Measurements from ENCODE around the gene KIAA0513.

Gene KIAA0513

DNA sequence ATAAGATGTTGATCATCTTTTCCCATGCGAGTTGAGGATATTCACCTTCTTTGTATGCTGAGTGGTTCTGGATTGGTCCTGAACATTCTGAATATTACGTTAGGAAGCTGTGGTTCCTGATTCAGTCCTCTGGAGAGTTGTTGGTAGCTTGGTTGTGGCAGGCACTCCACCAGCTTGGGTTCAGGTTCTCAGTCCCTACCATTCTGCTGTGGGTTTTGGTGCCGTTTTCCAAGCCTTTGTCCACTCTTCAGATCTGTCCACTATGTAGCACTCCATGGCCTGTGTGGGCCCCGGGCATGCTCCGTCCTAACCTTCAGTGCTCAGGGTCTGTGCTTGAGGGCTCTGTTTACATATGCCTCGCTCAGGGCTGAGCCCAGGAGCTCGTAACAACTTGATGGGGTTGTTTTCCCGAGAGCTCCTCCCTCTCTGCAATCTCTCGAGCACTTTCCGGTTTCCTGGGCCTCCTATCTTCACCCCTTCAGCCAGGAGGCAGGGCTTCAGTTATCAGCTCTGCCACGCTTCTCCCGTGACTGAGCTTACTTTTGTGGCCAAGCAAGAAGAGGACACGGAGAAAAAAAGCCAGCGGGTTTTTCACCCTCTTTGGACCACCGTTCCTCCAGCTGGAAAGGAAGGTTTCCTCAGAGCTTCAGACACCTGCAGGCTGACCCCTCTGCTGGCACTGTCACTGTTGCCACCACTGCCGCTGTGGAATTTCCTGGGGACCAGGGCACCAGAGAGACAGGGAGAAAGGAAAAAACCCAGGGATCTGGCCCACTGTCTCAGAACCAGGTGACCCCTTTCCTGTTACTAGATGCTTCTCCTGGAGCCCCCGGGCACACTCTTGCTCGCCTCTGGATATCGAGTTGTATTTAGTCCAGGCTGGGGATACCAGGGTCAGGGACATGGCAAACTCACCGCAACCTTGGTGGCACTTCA, 19.6 kb downstream of the KIAA0513 start:
- no peak overlapping the region for H3K27ac ChIP-seq (replicated peaks)
- no peak overlapping the region for H3K4me3 ChIP-seq (replicated peaks; ENCODE audit: insufficient read depth, low read length)
- no peak for DNase-seq (ENCODE audit: low read depth in 1 of 2, low spot score in 1 of 2)

DNA sequence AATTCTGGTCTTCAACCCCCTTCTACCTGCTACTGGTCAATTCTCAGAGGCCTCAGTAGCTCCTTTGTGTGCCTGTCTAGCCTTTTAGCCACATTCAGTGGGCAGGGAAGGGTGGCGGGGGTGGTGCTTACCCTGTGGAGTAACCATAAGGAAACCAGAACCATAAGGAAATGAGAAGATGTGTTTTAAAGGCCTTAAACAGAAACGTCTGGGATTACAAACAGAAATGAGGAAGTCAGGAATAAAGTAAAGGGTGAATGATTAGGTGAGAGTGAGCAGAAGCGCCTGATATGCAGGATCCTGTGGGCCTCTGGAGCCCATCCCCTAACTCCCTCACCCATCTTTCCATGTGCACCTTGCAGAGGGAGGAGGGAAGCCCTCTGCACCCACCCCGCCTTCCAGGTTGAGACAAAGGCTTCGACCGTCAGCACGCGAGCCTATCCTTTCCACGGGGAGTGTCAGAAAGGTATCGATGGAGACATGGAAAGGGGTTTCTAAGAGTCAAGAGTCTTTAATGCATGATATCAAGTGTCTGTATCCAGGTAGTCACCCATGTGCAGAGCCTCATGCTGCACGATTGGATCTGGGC, 20.4 kb downstream of the KIAA0513 start:
- H3K27me3 ChIP-seq (ENCODE audit: insufficient read depth, poor library complexity, severe bottlenecking) = peaks cover 25% of the 10 kb centered on the region
- no peak overlapping the region for H3K4me3 ChIP-seq (replicated peaks; ENCODE audit: insufficient read depth, low read length)
- H3K27ac ChIP-seq (replicated peaks) = no peak overlapping the region
- DNase-seq (ENCODE audit: low read depth in 1 of 2, low spot score in 1 of 2) = peak in 1 of 2 experiments; percentile 38
- TF ChIP-seq, protein P1, sequence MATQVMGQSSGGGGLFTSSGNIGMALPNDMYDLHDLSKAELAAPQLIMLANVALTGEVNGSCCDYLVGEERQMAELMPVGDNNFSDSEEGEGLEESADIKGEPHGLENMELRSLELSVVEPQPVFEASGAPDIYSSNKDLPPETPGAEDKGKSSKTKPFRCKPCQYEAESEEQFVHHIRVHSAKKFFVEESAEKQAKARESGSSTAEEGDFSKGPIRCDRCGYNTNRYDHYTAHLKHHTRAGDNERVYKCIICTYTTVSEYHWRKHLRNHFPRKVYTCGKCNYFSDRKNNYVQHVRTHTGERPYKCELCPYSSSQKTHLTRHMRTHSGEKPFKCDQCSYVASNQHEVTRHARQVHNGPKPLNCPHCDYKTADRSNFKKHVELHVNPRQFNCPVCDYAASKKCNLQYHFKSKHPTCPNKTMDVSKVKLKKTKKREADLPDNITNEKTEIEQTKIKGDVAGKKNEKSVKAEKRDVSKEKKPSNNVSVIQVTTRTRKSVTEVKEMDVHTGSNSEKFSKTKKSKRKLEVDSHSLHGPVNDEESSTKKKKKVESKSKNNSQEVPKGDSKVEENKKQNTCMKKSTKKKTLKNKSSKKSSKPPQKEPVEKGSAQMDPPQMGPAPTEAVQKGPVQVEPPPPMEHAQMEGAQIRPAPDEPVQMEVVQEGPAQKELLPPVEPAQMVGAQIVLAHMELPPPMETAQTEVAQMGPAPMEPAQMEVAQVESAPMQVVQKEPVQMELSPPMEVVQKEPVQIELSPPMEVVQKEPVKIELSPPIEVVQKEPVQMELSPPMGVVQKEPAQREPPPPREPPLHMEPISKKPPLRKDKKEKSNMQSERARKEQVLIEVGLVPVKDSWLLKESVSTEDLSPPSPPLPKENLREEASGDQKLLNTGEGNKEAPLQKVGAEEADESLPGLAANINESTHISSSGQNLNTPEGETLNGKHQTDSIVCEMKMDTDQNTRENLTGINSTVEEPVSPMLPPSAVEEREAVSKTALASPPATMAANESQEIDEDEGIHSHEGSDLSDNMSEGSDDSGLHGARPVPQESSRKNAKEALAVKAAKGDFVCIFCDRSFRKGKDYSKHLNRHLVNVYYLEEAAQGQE (IDR thresholded peaks at IDR 0.05; ENCODE audit: insufficient replicate concordance, low read depth) = no peak
- TF ChIP-seq, protein P2, sequence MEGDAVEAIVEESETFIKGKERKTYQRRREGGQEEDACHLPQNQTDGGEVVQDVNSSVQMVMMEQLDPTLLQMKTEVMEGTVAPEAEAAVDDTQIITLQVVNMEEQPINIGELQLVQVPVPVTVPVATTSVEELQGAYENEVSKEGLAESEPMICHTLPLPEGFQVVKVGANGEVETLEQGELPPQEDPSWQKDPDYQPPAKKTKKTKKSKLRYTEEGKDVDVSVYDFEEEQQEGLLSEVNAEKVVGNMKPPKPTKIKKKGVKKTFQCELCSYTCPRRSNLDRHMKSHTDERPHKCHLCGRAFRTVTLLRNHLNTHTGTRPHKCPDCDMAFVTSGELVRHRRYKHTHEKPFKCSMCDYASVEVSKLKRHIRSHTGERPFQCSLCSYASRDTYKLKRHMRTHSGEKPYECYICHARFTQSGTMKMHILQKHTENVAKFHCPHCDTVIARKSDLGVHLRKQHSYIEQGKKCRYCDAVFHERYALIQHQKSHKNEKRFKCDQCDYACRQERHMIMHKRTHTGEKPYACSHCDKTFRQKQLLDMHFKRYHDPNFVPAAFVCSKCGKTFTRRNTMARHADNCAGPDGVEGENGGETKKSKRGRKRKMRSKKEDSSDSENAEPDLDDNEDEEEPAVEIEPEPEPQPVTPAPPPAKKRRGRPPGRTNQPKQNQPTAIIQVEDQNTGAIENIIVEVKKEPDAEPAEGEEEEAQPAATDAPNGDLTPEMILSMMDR (IDR thresholded peaks at IDR 0.05; ENCODE audit: insufficient read depth, low read length) = no peak
- TF ChIP-seq POLR2AphosphoS5 (IDR thresholded peaks at IDR 0.05; ENCODE audit: low read depth) (no peak), SPI1 (IDR thresholded peaks at IDR 0.05; ENCODE audit: borderline replicate concordance, low read depth) (peak; percentile 95), GABPA (IDR thresholded peaks at IDR 0.05; ENCODE audit: low read depth) (no peak)

More for the DNA sequence above, 19.6 kb downstream of the KIAA0513 start:
- H3K27me3 ChIP-seq (ENCODE audit: insufficient read depth, poor library complexity, severe bottlenecking) = peaks cover 30% of the 10 kb centered on the region
- no peak for TF ChIP-seq POLR2AphosphoS5 (IDR thresholded peaks at IDR 0.05; ENCODE audit: low read depth)
- no peak for TF ChIP-seq GABPA (IDR thresholded peaks at IDR 0.05; ENCODE audit: low read depth)
- TF ChIP-seq, protein P2 (IDR thresholded peaks at IDR 0.05; ENCODE audit: insufficient read depth, low read length) = no peak
- TF ChIP-seq, protein P1 (IDR thresholded peaks at IDR 0.05; ENCODE audit: insufficient replicate concordance, low read depth) = no peak
- no peak for TF ChIP-seq SPI1 (IDR thresholded peaks at IDR 0.05; ENCODE audit: borderline replicate concordance, low read depth)

DNA sequence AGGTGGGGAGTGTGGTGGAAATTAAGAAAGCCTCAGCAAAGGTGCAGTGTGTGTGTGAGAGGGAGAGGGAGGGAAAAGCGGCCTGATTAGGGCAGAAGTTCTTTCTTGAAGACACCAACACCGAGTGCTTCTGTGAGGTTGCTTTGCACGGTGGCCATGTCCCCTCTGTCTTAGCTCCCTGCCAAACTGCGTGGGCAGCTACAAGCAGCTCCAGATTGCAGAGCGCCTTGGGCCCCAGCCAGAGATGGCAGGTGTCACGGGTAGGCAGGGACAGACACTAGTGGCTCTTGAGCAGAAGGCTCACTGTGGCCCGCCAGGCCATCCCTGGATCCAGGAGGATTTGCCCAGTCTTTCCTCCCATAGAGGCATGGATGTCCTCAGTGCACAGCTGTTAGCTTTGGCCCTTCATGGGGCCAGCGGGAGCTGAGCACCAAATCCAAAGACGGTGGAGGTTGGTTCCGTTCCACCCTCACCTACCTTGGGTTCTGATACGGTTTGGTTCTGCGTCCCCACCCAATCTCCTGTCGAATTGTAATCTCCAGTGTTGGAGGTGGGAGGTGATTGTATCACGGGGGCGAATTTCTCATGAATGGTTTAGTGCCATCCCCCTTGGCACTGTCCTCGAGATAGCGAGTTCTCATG, 21.4 kb downstream of the KIAA0513 start:
- no peak overlapping the region for H3K27ac ChIP-seq (replicated peaks)
- peaks cover 28% of the 10 kb centered on the region for H3K27me3 ChIP-seq (ENCODE audit: insufficient read depth, poor library complexity, severe bottlenecking)
- no peak for DNase-seq (ENCODE audit: low read depth in 1 of 2, low spot score in 1 of 2)
- TF ChIP-seq SPI1 (IDR thresholded peaks at IDR 0.05; ENCODE audit: borderline replicate concordance, low read depth) = no peak
- no peak for TF ChIP-seq POLR2AphosphoS5 (IDR thresholded peaks at IDR 0.05; ENCODE audit: low read depth)
- TF ChIP-seq, protein P1 (IDR thresholded peaks at IDR 0.05; ENCODE audit: insufficient replicate concordance, low read depth) = no peak
- TF ChIP-seq GABPA (IDR thresholded peaks at IDR 0.05; ENCODE audit: low read depth) = no peak
- TF ChIP-seq, protein P2 (IDR thresholded peaks at IDR 0.05; ENCODE audit: insufficient read depth, low read length) = no peak
- no peak overlapping the region for H3K4me3 ChIP-seq (replicated peaks; ENCODE audit: insufficient read depth, low read length)
